Transverse colon (tissue), 4 donors: Measurements from ENCODE around the gene THPO. TPM values are rescaled to one million over a fixed set of nuclear protein-coding genes. Genes with fewer than 3 reads are reported as not detected.

Experiments
- DNase-seq: peaks from one replicate; pipeline ENCODE4 v3.0.0-alpha.2; 2019
- H3K27ac ChIP-seq, 4 donors: fragments of 200-600 bp; sonication (generic); 2 replicates each; pipeline ENCODE4 v1.5.1; 2016 to 2018; ENCODE audit warnings: inconsistent platforms in 4 of 4
- H3K27me3 ChIP-seq: fragments of 200-600 bp; sonication (generic); 2 replicates; pipeline ENCODE4 v1.5.1; 2017; ENCODE audit warnings: inconsistent platforms
- H3K36me3 ChIP-seq, 4 donors: fragments of 200-600 bp; sonication (generic); 2 replicates each; pipeline ENCODE4 v1.5.1; 2017 to 2019; ENCODE audit warnings: inconsistent platforms in 4 of 4
- H3K4me1 ChIP-seq, 4 donors: fragments of 200-600 bp; sonication (generic); 2 replicates each; pipeline ENCODE4 v1.5.1; 2017 to 2020; ENCODE audit warnings: inconsistent platforms in 4 of 4
- H3K4me3 ChIP-seq, 4 donors: fragments of 200-600 bp; sonication (generic); 1 replicate in 1 of 4; 2 replicates in 3 of 4; pipeline versions ENCODE4 v1.5.1 to v1.6.1; 2017 to 2019; ENCODE audit warnings: inconsistent platforms in 4 of 4
- H3K9me3 ChIP-seq, 2 donors: fragments of 200-600 bp; sonication (generic); 2 replicates each; pipeline ENCODE4 v1.5.1; 2017 to 2019; ENCODE audit warnings: inconsistent platforms in 2 of 2
- EP300 ChIP-seq: sonication (generic); formaldehyde crosslinking; IDR thresholded peaks from one replicate; pipeline ENCODE4 v1.6.1; 2017; ENCODE audit warnings: antibody characterized with exemption, low read depth
- POLR2A ChIP-seq: fragments of 450-650 bp; IDR thresholded peaks from one replicate; pipeline ENCODE4 v1.6.1; 2016; ENCODE audit warnings: antibody characterized with exemption, mild to moderate bottlenecking, moderate library complexity
- POLR2AphosphoS5 ChIP-seq, 3 donors: sonication (generic); formaldehyde crosslinking; IDR thresholded peaks; one replicate each; pipeline ENCODE4 v1.6.1; 2016; ENCODE audit warnings: antibody characterized with exemption in 3 of 3
- WGBS, 2 donors: methylation state at CpG; one replicate each; pipeline ENCODE4 v1.1.5; 2018; ENCODE audit warnings: low coverage in 1 of 2; 5-methylcytosine and 5-hydroxymethylcytosine counted together
- in situ Hi-C, 4 donors: fragments of 200-750 bp; cut with MboI; loops; one replicate each; pipeline versions ENCODE4 v1.15.0 to v1.15.1; 2017; ENCODE audit warnings: low sequenced_read_pairs in 3 of 4, low pct_ligation_motif_present in 1 of 4, low pct_unique_long_range_greater_than_20kb in 1 of 4
- intact Hi-C: fragments of 100-400 bp; cut with DNase I; formaldehyde crosslinking; loops from one replicate; pipeline ENCODE4 v1.15.1; 2023; ENCODE audit warnings: low total_unique reads
- total RNA-seq, 4 donors: library from RNA; depleted of rRNA; stranded (reverse); fragments of >200 nt; gene quantifications; one replicate each; pipeline ENCODE4 v1.1.0, GENCODE V29; 2016
- TF ChIP-seq, protein P1 (sequence below), 5 experiments: fragments of 200-600 bp in 3 of 5; fragments of 450-650 bp in 2 of 5; sonication (generic) in 3 of 5; IDR thresholded peaks; 1 replicate in 2 of 5; 2 replicates in 3 of 5; pipeline ENCODE4 v1.5.1; 2016 to 2017; ENCODE audit warnings: antibody characterized with exemption in 5 of 5, inconsistent platforms in 3 of 5, mild to moderate bottlenecking in 2 of 5, moderate library complexity in 1 of 5

Gene THPO
- total RNA-seq, 4 donors from 2014 or later, result not detected

DNA sequence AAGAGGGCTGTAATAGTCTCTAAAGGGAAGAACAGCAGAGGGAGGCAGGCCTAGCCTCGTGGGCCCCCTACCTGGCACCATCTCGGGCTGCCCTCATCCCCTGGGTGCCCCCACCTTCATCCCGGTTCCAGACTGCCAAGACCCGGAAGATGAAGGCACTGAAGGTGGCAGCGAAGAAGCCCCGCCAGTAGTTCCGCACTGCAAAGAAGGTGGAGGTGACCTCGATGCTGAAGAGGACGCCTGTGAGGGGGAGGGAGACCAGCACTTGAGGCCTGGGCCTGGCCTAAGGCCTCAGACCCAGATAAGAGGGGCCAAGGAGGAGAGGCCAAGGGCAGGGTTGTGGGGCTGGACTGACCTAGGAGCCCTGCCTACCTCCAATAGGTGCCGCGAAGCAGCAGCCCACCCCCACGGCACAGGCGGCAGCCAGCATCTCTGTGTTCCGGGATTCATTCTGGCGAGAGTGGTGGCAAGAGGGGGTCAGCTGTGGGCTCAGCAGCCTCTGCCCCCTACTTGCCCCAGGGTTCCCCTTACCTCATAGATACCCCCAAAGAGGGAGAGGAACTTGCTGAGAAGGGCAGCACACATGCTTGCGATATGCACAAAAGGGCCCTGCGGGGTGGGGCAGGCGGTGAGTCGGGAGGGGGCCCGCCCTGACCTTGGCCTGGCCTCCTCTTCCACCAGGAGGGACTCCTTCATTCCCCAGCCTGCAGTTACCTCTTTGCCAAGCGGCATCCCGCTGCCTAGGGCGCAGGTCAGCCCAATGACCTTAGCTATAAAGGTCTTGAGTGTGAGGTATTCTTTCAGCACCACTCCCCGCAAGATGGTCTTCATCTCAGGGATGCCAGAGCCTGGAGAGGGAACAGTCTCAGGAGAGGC, 20.5 kb downstream of the THPO start:
- Histone ChIP-seq H3K9me3 (no peaks in the 10 kb centered on the region), H3K4me1 (peaks cover 7 to 37% (median 20%) of the 10 kb centered on the region in 4 donors), H3K27me3 (no peaks in the 10 kb centered on the region), H3K27ac (no peak overlapping the region), H3K36me3 (peaks cover 0 to 7% (median 0%) of the 10 kb centered on the region in 4 donors), H3K4me3 (no peak overlapping the region)
- WGBS, 2 donors, result 96 to 100% methylated on average over 1 to 24 of the region's 24 CpGs
- in situ Hi-C loops, result loop anchor here in 1 of 4 donors (25.0 kb wide), 1 partner anchor 430 kb away; no protein-coding TSS in a partner anchor
- TF ChIP-seq, protein P1, sequence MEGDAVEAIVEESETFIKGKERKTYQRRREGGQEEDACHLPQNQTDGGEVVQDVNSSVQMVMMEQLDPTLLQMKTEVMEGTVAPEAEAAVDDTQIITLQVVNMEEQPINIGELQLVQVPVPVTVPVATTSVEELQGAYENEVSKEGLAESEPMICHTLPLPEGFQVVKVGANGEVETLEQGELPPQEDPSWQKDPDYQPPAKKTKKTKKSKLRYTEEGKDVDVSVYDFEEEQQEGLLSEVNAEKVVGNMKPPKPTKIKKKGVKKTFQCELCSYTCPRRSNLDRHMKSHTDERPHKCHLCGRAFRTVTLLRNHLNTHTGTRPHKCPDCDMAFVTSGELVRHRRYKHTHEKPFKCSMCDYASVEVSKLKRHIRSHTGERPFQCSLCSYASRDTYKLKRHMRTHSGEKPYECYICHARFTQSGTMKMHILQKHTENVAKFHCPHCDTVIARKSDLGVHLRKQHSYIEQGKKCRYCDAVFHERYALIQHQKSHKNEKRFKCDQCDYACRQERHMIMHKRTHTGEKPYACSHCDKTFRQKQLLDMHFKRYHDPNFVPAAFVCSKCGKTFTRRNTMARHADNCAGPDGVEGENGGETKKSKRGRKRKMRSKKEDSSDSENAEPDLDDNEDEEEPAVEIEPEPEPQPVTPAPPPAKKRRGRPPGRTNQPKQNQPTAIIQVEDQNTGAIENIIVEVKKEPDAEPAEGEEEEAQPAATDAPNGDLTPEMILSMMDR (IDR thresholded peaks at IDR 0.05), result no peak
- no peak for TF ChIP-seq POLR2AphosphoS5 (IDR thresholded peaks at IDR 0.05)
- TF ChIP-seq POLR2A, result no peak
- TF ChIP-seq EP300, result no peak
- DNase-seq, result no peak
- intact Hi-C loops, result loop anchor here (10.0 kb wide), 1 partner anchor 53 kb away; no protein-coding TSS in a partner anchor

DNA sequence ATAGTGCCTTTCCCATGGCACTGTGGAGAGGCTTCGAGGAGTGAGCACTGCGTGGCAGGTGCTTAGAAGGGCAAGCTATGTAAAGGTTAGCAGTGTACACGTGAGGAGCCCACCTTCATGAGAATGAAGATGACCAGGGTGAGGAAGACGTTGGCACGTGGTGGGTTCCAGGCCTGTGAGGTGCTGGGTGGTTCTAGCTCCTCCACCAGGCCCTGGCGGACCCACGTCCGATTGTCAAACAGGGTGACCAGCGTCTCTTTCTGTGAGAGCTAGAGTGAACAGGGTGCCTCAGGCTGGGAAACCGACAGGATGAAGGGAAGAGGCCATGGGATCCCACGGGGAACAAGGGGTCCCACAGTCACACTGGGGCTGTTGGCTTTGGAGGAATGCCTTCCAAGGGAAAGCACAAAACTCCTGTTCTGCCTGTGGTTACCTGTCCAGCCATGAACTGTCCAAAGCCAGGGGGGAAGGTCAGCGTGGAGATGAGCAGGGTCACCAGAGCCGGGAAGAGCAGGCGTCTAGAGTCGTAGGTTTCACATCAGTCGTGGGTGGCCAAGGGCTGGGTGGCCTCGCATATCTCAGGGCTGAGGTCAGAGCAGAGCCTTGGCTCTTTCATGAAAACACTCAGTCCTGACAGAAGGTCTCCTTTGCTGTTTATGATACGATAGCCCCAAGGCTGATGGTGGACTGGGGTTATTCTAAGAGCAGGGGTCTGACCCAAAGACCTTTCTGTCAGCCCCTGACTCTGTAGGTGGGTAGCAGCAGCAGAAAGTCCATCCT, 22.6 kb downstream of the THPO start:
- H3K27me3 ChIP-seq, result no peaks in the 10 kb centered on the region
- no peak overlapping the region for H3K27ac ChIP-seq
- H3K4me1 ChIP-seq, result peaks cover 7 to 44% (median 22%) of the 10 kb centered on the region in 4 donors
- no peaks in the 10 kb centered on the region for H3K9me3 ChIP-seq
- peaks cover 0 to 7% (median 0%) of the 10 kb centered on the region in 4 donors for H3K36me3 ChIP-seq
- no peak for DNase-seq
- TF ChIP-seq EP300 (no peak), POLR2A (no peak), POLR2AphosphoS5 (IDR thresholded peaks at IDR 0.05) (no peak)
- TF ChIP-seq, protein P1 (IDR thresholded peaks at IDR 0.05), result no peak
- intact Hi-C loops, result loop anchor here (10.0 kb wide), 1 partner anchor 51 kb away; no protein-coding TSS in a partner anchor
- H3K4me3 ChIP-seq, result no peak overlapping the region
- WGBS, 2 donors, result 84 to 88% methylated on average over 4 to 18 of the region's 18 CpGs
- in situ Hi-C loops, result loop anchor here in 1 of 4 donors (25.0 kb wide), 1 partner anchor 432 kb away; no protein-coding TSS in a partner anchor

DNA sequence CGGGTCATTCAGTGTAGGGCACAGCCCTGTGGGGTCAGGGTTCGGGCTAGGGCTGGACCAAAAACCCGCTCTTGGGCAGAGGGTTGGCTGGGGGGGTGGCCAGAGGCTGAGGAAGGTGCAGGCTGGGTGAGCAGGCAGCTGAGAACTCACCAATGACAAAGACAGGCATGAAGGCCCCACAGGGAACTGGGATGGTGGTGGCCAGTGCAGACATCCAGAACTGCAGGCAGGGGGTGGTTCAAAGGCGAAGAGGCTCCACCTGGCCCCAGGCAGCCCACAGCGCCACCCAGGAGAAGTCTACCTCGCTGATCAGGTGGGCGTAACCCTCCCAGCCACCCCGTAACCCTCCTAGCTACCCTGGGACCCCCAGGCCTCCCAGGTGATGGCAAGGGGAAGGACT, 23.3 kb downstream of the THPO start:
- H3K4me3 ChIP-seq, result no peak overlapping the region
- DNase-seq, result no peak
- H3K27me3 ChIP-seq, result no peaks in the 10 kb centered on the region
- H3K4me1 ChIP-seq, result peaks cover 6 to 37% (median 18%) of the 10 kb centered on the region in 4 donors
- no peaks in the 10 kb centered on the region for H3K9me3 ChIP-seq
- in situ Hi-C loops (loop anchor here in 1 of 4 donors (25.0 kb wide), 1 partner anchor 433 kb away; no protein-coding TSS in a partner anchor), intact Hi-C loops (loop anchor here (10.0 kb wide), 1 partner anchor 50 kb away; no protein-coding TSS in a partner anchor)
- peaks cover 0 to 7% (median 0%) of the 10 kb centered on the region in 4 donors for H3K36me3 ChIP-seq
- TF ChIP-seq POLR2A (no peak), EP300 (no peak), POLR2AphosphoS5 (IDR thresholded peaks at IDR 0.05) (no peak)
- TF ChIP-seq, protein P1 (IDR thresholded peaks at IDR 0.05), result no peak
- WGBS, 2 donors, result 20 to 81% methylated on average over 1 to 8 of the region's 8 CpGs
- H3K27ac ChIP-seq, result no peak overlapping the region
